Measurements from ENCODE around the gene RUSF1. TPM values are rescaled to one million over a fixed set of nuclear protein-coding genes. Genes with fewer than 3 reads are reported as not detected.

RUSF1 gene
- total and polyA plus RNA-seq, 9 of the 15 experiments (the other 6 are each of a cell fraction or from before 2014, with no cell fraction given) = 0.80 to 52.8 (median 27.6) TPM

DNA sequence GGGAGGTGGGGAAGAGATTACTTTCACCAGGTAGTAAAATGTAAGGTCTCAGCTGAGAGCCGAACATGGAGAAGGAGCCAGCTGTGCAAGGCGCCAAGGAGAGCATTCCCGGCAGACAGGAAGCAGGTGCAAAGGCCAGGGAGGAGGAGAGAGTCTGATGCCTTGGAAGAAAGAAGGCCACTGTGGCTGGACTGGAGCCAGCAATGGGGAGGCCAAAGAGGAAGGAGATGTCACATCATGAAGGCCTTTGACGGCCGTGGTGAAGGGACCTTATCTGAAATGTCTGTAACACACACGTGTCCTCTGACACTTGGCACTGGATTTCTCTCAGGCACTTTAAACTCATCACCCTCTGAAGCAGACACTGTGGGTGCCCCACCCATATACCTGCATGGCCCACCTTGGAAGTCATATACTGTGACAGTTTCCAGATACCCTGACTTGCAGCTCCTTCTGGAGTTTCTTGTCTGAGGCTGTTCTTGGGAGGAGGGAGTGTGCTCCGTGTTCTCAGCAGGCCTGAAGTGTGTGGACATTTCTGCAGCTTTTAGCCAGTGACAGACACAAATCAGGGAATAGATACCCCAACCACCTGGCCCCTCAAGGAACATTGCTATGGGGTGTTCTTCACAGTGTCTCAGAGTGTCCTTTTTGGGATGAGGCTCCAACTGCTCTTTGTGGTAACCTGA, 27.2 kb downstream of the RUSF1 start:
- H4K20me1 ChIP-seq (replicated peaks; ENCODE audit: control insufficient read depth, insufficient read depth, low read length) = no peaks in the 10 kb centered on the region
- no peak overlapping the region for H3K4me3 ChIP-seq
- H3K9me3 ChIP-seq (replicated peaks; ENCODE audit: control insufficient read depth, insufficient read depth, low read depth, low read length) = no peaks in the 10 kb centered on the region
- no peaks in the 10 kb centered on the region for H3K79me2 ChIP-seq (ENCODE audit: control insufficient read depth, insufficient read depth, low read length)
- H3K27me3 ChIP-seq (ENCODE audit: control insufficient read depth in 2 of 2, insufficient read depth in 2 of 2, low read length in 2 of 2) = no peaks in the 10 kb centered on the region
- H3K27ac ChIP-seq (ENCODE audit: extremely low read depth, low read depth, low read length) = no peak overlapping the region
- ATAC-seq (no peak), DNase-seq (ENCODE audit: extremely low read depth in 1 of 4, low spot score in 3 of 4) (peak in 3 of 4 experiments; percentile 27 to 79 (median 66)), FAIRE-seq (peak; percentile 93)
- CTCF ChIA-PET (ENCODE audit: low intra/inter-chr PET ratio) = no interaction called here
- peaks cover 28 to 46% of the 10 kb centered on the region in 2 experiments for H3K4me1 ChIP-seq (replicated peaks in 1 of 2; ENCODE audit: control insufficient read depth in 2 of 2, insufficient read depth in 2 of 2, low read length in 2 of 2)
- intact Hi-C loops (cut with micrococcal nuclease) = no loop called here
- 5% methylated on average over 7 of the region's 7 CpGs for WGBS (ENCODE audit: insufficient coverage, low coverage, missing lambda C conversion rate)
- H3K9ac ChIP-seq (ENCODE audit: insufficient read depth in 1 of 2, low read depth in 2 of 2, low read length in 2 of 2) = no peak overlapping the region
- no peaks in the 10 kb centered on the region for H3K9me1 ChIP-seq (ENCODE audit: control insufficient read depth, insufficient read depth, low read length)
- peak overlapping the region; percentile 5; the same call in 1 of the 2 replicates for H3K4me2 ChIP-seq (ENCODE audit: insufficient read depth, low read length)
- H2AFZ ChIP-seq (ENCODE audit: low read depth, low read length) = peak overlapping the region; percentile 60
- in situ Hi-C loops (cut with MboI) = no loop called here
- no peaks in the 10 kb centered on the region for H3K36me3 ChIP-seq (ENCODE audit: control insufficient read depth, insufficient read depth, low read length)
- POLR2A ChIA-PET = interaction anchor here (1.0 to 1.2 kb wide), 2 partner anchors 8 to 20 kb away, joined by 3 read pairs; no protein-coding TSS in a partner anchor
- BruUV-seq (replicated peaks) = no TSS peak
- TF ChIP-seq ZNF282 (CRISPR knock-in tag; IDR thresholded peaks at IDR 0.05) (no peak), PHB2 (IDR thresholded peaks at IDR 0.05; ENCODE audit: low read depth) (no peak), TARDBP (IDR thresholded peaks at IDR 0.05) (no peak), ZNF41 (CRISPR knock-in tag; conservative IDR thresholded peaks at IDR 0.05) (no peak), RBFOX2 (IDR thresholded peaks at IDR 0.05; ENCODE audit: low read depth, low read length) (no peak), ATF1 (CRISPR knock-in tag; IDR thresholded peaks at IDR 0.05) (no peak), ATF1 (tag; IDR thresholded peaks at IDR 0.05) (0 out of 2 replicates have a peak, but pooled peaks have one; percentile 13), SUPT5H (IDR thresholded peaks at IDR 0.05) (no peak), PURB (CRISPR knock-in tag; IDR thresholded peaks at IDR 0.05; ENCODE audit: low read depth) (no peak), SMARCA4 (IDR thresholded peaks at IDR 0.05) (no peak), HLTF (IDR thresholded peaks at IDR 0.05) (no peak), PRPF4 (IDR thresholded peaks at IDR 0.05; ENCODE audit: insufficient read depth, low read depth, low read length, poor library complexity, severe bottlenecking) (no peak), DPF2 (IDR thresholded peaks at IDR 0.05) (no peak), NCOA4 (IDR thresholded peaks at IDR 0.05; ENCODE audit: partially characterized antibody) (no peak), CREBBP (IDR thresholded peaks at IDR 0.05; ENCODE audit: low read depth, low read length) (no peak), CTBP1 (IDR thresholded peaks at IDR 0.05; ENCODE audit: borderline replicate concordance) (peak; percentile 83), CHCHD3 (CRISPR knock-in tag; IDR thresholded peaks at IDR 0.05) (no peak)
- TF ChIP-seq, protein P1, sequence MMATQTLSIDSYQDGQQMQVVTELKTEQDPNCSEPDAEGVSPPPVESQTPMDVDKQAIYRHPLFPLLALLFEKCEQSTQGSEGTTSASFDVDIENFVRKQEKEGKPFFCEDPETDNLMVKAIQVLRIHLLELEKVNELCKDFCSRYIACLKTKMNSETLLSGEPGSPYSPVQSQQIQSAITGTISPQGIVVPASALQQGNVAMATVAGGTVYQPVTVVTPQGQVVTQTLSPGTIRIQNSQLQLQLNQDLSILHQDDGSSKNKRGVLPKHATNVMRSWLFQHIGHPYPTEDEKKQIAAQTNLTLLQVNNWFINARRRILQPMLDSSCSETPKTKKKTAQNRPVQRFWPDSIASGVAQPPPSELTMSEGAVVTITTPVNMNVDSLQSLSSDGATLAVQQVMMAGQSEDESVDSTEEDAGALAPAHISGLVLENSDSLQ (IDR thresholded peaks at IDR 0.05) = peak; percentile 85
- TF ChIP-seq, protein P2, sequence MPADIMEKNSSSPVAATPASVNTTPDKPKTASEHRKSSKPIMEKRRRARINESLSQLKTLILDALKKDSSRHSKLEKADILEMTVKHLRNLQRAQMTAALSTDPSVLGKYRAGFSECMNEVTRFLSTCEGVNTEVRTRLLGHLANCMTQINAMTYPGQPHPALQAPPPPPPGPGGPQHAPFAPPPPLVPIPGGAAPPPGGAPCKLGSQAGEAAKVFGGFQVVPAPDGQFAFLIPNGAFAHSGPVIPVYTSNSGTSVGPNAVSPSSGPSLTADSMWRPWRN (IDR thresholded peaks at IDR 0.05; ENCODE audit: low read depth) = no peak
- TF ChIP-seq, protein P3, sequence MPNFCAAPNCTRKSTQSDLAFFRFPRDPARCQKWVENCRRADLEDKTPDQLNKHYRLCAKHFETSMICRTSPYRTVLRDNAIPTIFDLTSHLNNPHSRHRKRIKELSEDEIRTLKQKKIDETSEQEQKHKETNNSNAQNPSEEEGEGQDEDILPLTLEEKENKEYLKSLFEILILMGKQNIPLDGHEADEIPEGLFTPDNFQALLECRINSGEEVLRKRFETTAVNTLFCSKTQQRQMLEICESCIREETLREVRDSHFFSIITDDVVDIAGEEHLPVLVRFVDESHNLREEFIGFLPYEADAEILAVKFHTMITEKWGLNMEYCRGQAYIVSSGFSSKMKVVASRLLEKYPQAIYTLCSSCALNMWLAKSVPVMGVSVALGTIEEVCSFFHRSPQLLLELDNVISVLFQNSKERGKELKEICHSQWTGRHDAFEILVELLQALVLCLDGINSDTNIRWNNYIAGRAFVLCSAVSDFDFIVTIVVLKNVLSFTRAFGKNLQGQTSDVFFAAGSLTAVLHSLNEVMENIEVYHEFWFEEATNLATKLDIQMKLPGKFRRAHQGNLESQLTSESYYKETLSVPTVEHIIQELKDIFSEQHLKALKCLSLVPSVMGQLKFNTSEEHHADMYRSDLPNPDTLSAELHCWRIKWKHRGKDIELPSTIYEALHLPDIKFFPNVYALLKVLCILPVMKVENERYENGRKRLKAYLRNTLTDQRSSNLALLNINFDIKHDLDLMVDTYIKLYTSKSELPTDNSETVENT (CRISPR knock-in tag; IDR thresholded peaks at IDR 0.05) = no peak
- TF ChIP-seq, protein P4, sequence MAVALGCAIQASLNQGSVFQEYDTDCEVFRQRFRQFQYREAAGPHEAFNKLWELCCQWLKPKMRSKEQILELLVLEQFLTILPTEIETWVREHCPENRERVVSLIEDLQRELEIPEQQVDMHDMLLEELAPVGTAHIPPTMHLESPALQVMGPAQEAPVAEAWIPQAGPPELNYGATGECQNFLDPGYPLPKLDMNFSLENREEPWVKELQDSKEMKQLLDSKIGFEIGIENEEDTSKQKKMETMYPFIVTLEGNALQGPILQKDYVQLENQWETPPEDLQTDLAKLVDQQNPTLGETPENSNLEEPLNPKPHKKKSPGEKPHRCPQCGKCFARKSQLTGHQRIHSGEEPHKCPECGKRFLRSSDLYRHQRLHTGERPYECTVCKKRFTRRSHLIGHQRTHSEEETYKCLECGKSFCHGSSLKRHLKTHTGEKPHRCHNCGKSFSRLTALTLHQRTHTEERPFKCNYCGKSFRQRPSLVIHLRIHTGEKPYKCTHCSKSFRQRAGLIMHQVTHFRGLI (CRISPR knock-in tag; IDR thresholded peaks at IDR 0.05) = no peak

Data from K562 (cell line).